CD4-positive, CD25-positive, alpha-beta regulatory T cell (primary cell): ENCODE results near the gene ADAMTS15. TPM values are rescaled to one million over a fixed set of nuclear protein-coding genes. Genes with fewer than 3 reads are reported as not detected.

Experiments
- ATAC-seq, 2 donors: fragments of 150-1000 bp; cut with Tn5 transposase; one replicate each; pipeline ENCODE4 v1.10.0; 2021; ENCODE audit warnings: low read depth in 2 of 2, moderate number of reproducible peaks in 2 of 2, moderate library complexity in 1 of 2
- DNase-seq, 3 donors: peaks; one replicate each; pipeline versions ENCODE4 v3.0.0 to v3.0.0-alpha.2; 2012 to 2022; ENCODE audit warnings: mixed read lengths in 1 of 3
- H3K27ac ChIP-seq: one replicate; pipeline ENCODE4 v1.7.0; 2013; ENCODE audit warnings: mild to moderate bottlenecking, low read length; ENCODE audit not compliant: insufficient read depth, poor library complexity, severe bottlenecking
- H3K27me3 ChIP-seq: one replicate; pipeline ENCODE4 v1.7.0; 2013; ENCODE audit warnings: low read length; ENCODE audit not compliant: control insufficient read depth, insufficient read depth
- H3K36me3 ChIP-seq: one replicate; pipeline ENCODE4 v1.7.0; 2013; ENCODE audit warnings: mild to moderate bottlenecking, low read length, moderate library complexity; ENCODE audit not compliant: control insufficient read depth, insufficient read depth
- H3K4me1 ChIP-seq: 2 replicates; pipeline ENCODE4 v1.7.0; 2013; ENCODE audit warnings: mild to moderate bottlenecking, low read length; ENCODE audit not compliant: insufficient read depth, control insufficient read depth, poor library complexity, severe bottlenecking
- H3K4me3 ChIP-seq: one replicate; pipeline ENCODE4 v1.7.0; 2013; ENCODE audit warnings: low read depth, mild to moderate bottlenecking, low read length, moderate library complexity
- H3K9me3 ChIP-seq, 2 experiments: 1 replicate in 1 of 2; 2 replicates in 1 of 2; pipeline ENCODE4 v1.7.0; 2013; ENCODE audit warnings: low read length in 2 of 2, mild to moderate bottlenecking in 1 of 2, moderate library complexity in 1 of 2; ENCODE audit not compliant: control insufficient read depth in 2 of 2
- H3K27ac Mint-ChIP-seq, 3 donors: one replicate each; pipeline ENCODE4 v1.8.0; 2020 to 2022; ENCODE audit warnings: mild to moderate bottlenecking in 3 of 3, mixed read lengths in 3 of 3, moderate library complexity in 2 of 3
- H3K27me3 Mint-ChIP-seq: one replicate; pipeline ENCODE4 v1.8.0; 2022; ENCODE audit warnings: mild to moderate bottlenecking, mixed read lengths
- H3K36me3 Mint-ChIP-seq: one replicate; pipeline ENCODE4 v1.8.0; 2020; ENCODE audit warnings: mixed read lengths
- H3K4me1 Mint-ChIP-seq, 4 donors: one replicate each; pipeline ENCODE4 v1.8.0; 2020 to 2022; ENCODE audit warnings: mixed read lengths in 4 of 4, mild to moderate bottlenecking in 1 of 4
- H3K4me3 Mint-ChIP-seq, 4 donors: one replicate each; pipeline ENCODE4 v1.8.0; 2020 to 2022; ENCODE audit warnings: mild to moderate bottlenecking in 4 of 4, mixed read lengths in 4 of 4, moderate library complexity in 3 of 4
- H3K9me3 Mint-ChIP-seq, 7 donors: one replicate each; pipeline ENCODE4 v1.8.0; 2020 to 2022; ENCODE audit warnings: mixed read lengths in 7 of 7, mild to moderate bottlenecking in 3 of 7, moderate library complexity in 2 of 7
- polyA plus RNA-seq, 4 donors: library from polyadenylated mRNA; unstranded; fragments of 300-500 nt; fragmentation: Illumina TruSeq; gene quantifications; one replicate each; pipeline ENCODE4 v1.2.3, GENCODE V29; 2021
- total RNA-seq: library from RNA; stranded (reverse); gene quantifications from one replicate; pipeline ENCODE4 v1.2.3, GENCODE V29; 2022

ADAMTS15 gene
- total and polyA plus RNA-seq, 5 donors from 2014 or later: not detected

GRCh38 chr11:130524132-130524790 lies 75.8 kb downstream of the ADAMTS15 start:
- Mint-ChIP-seq H3K4me1 (peaks cover 0 to 5% (median 0%) of the 10 kb centered on the region in 4 donors), H3K27ac (peak overlapping the region in 1 of 3 donors; percentile 11), H3K27me3 (peaks cover 4% of the 10 kb centered on the region), H3K4me3 (no peak overlapping the region), H3K36me3 (no peaks in the 10 kb centered on the region), H3K9me3 (peaks cover 0 to 1% (median 0%) of the 10 kb centered on the region in 7 donors)
- H3K36me3 ChIP-seq: no peaks in the 10 kb centered on the region
- DNase-seq (no peak), ATAC-seq (no peak)
- no peaks in the 10 kb centered on the region for H3K27me3 ChIP-seq
- no peaks in the 10 kb centered on the region for H3K9me3 ChIP-seq
- no peak overlapping the region for H3K27ac ChIP-seq
- no peak overlapping the region for H3K4me3 ChIP-seq
- no peaks in the 10 kb centered on the region for H3K4me1 ChIP-seq

GRCh38 chr11:130525307-130525706 lies 76.9 kb downstream of the ADAMTS15 start:
- Histone ChIP-seq H3K4me1 (no peaks in the 10 kb centered on the region), H3K9me3 (no peaks in the 10 kb centered on the region), H3K4me3 (no peak overlapping the region), H3K27me3 (no peaks in the 10 kb centered on the region), H3K36me3 (no peaks in the 10 kb centered on the region), H3K27ac (no peak overlapping the region)
- ATAC-seq (no peak), DNase-seq (no peak)
- no peak overlapping the region for H3K4me3 Mint-ChIP-seq
- H3K27me3 Mint-ChIP-seq: peaks cover 6% of the 10 kb centered on the region
- no peaks in the 10 kb centered on the region for H3K36me3 Mint-ChIP-seq
- H3K4me1 Mint-ChIP-seq: peaks cover 0 to 5% (median 0%) of the 10 kb centered on the region in 4 donors
- H3K27ac Mint-ChIP-seq: no peak overlapping the region
- peaks cover 0 to 1% (median 0%) of the 10 kb centered on the region in 7 donors for H3K9me3 Mint-ChIP-seq

Other genes with a start within 250 kb of the ADAMTS15 start
- 46.7 TPM for gene ZBTB44, start 133.7 kb upstream of the ADAMTS15 start, total RNA-seq
- gene ZBTB44, start 133.7 kb upstream of the ADAMTS15 start, polyA plus RNA-seq: 1 to 10 TPM; 4.4 to 6.3 (median 5.9) TPM
- not detected for gene ADAMTS8, start 20.0 kb upstream of the ADAMTS15 start, total RNA-seq
- under 1 TPM in 1 of 4 donors, not detected in 3; 0.18 TPM for gene ADAMTS8, start 20.0 kb upstream of the ADAMTS15 start, polyA plus RNA-seq